H1 (cell line): ENCODE measurements around the gene PANX2.

ENCODE experiments used
- ATF2 ChIP-seq: IDR thresholded peaks from 2 replicates; pipeline ENCODE4 v1.6.1; 2012; ENCODE audit warnings: low read length, inconsistent platforms
- CREB1 ChIP-seq: IDR thresholded peaks from 2 replicates; pipeline ENCODE4 v1.6.1; 2012; ENCODE audit warnings: inconsistent platforms
- EZH2 ChIP-seq: fragments of 200-600 bp; sonication (generic); IDR thresholded peaks from 2 replicates; pipeline ENCODE4 v1.7.1; 2012; ENCODE audit warnings: low read depth, mild to moderate bottlenecking, moderate library complexity, low read length, inconsistent platforms; ENCODE audit not compliant: severe bottlenecking
- GABPA ChIP-seq: IDR thresholded peaks from 2 replicates; pipeline ENCODE4 v1.6.1; 2011; ENCODE audit warnings: mild to moderate bottlenecking, low read length, moderate library complexity, borderline replicate concordance; ENCODE audit not compliant: insufficient read depth
- POLR2A ChIP-seq, 2 experiments: IDR thresholded peaks; 1 replicate in 1 of 2; 2 replicates in 1 of 2; pipeline ENCODE4 v1.6.1; 2011; ENCODE audit warnings: low read depth in 2 of 2, low read length in 2 of 2, mild to moderate bottlenecking in 2 of 2; ENCODE audit errors: control extremely low read depth in 1 of 2
- RAD21 ChIP-seq, 2 experiments: IDR thresholded peaks in 1 of 2; conservative IDR thresholded peaks in 1 of 2; 2 replicates each; pipeline ENCODE4 v1.6.1; 2011; ENCODE audit warnings: low read depth in 2 of 2, low read length in 2 of 2, improper control_type of control experiment in 1 of 2, inconsistent platforms in 1 of 2, mild to moderate bottlenecking in 1 of 2, moderate library complexity in 1 of 2
- TAF1 ChIP-seq: IDR thresholded peaks from 2 replicates; pipeline ENCODE4 v1.6.1; 2011; ENCODE audit warnings: mild to moderate bottlenecking, low read depth, low read length
- YY1 ChIP-seq: IDR thresholded peaks from 2 replicates; pipeline ENCODE4 v1.6.1; 2011; ENCODE audit warnings: low read depth, mild to moderate bottlenecking, low read length
- TF ChIP-seq, protein P1 (sequence below), 3 experiments: IDR thresholded peaks; 1 replicate in 2 of 3; 2 replicates in 1 of 3; pipeline versions ENCODE4 v1.5.1 to v1.6.1; 2011; ENCODE audit warnings: low read length in 3 of 3, mild to moderate bottlenecking in 3 of 3, inconsistent platforms in 2 of 3, low read depth in 1 of 3, moderate library complexity in 1 of 3; ENCODE audit not compliant: insufficient read depth in 1 of 3; ENCODE audit errors: control extremely low read depth in 1 of 3
- TF ChIP-seq, protein P2 (sequence below): IDR thresholded peaks from 2 replicates; pipeline ENCODE4 v1.6.1; 2012; ENCODE audit warnings: inconsistent platforms

DNA sequence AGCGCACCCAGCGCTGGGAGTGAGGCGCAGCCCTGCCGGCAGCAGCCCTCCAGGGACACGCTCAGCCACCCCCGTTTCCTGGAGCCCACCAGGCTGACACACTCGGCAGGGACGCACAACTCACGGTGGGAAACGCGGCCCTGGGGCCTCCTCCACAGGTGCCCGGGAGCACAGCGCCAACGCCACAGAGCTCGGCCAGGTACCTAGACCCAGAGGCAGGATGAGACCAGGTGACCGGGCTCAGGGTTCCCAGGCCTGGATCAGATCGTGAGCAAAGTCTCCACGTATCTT, 56.3 kb downstream of the PANX2 start:
- TF ChIP-seq, protein P1, sequence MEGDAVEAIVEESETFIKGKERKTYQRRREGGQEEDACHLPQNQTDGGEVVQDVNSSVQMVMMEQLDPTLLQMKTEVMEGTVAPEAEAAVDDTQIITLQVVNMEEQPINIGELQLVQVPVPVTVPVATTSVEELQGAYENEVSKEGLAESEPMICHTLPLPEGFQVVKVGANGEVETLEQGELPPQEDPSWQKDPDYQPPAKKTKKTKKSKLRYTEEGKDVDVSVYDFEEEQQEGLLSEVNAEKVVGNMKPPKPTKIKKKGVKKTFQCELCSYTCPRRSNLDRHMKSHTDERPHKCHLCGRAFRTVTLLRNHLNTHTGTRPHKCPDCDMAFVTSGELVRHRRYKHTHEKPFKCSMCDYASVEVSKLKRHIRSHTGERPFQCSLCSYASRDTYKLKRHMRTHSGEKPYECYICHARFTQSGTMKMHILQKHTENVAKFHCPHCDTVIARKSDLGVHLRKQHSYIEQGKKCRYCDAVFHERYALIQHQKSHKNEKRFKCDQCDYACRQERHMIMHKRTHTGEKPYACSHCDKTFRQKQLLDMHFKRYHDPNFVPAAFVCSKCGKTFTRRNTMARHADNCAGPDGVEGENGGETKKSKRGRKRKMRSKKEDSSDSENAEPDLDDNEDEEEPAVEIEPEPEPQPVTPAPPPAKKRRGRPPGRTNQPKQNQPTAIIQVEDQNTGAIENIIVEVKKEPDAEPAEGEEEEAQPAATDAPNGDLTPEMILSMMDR (IDR thresholded peaks at IDR 0.05; ENCODE audit: control extremely low read depth in 1 of 3, insufficient read depth in 1 of 3, low read depth in 1 of 3, low read length in 3 of 3) = no peak
- TF ChIP-seq RAD21 (IDR thresholded peaks at IDR 0.05 in 1 of 2, conservative IDR thresholded peaks at IDR 0.05 in 1 of 2; ENCODE audit: low read depth in 2 of 2, low read length in 2 of 2) (no peak), CREB1 (no peak), ATF2 (no peak), TAF1 (no peak), GABPA (no peak), YY1 (no peak), POLR2A (IDR thresholded peaks at IDR 0.05; ENCODE audit: control extremely low read depth in 1 of 2, low read depth in 2 of 2, low read length in 2 of 2) (no peak), EZH2 (no peak)
- TF ChIP-seq, protein P2, sequence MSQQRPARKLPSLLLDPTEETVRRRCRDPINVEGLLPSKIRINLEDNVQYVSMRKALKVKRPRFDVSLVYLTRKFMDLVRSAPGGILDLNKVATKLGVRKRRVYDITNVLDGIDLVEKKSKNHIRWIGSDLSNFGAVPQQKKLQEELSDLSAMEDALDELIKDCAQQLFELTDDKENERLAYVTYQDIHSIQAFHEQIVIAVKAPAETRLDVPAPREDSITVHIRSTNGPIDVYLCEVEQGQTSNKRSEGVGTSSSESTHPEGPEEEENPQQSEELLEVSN = no peak
